GM12878 (cell line): Measurements from ENCODE around the gene KLRK1. TPM values are rescaled to one million over a fixed set of nuclear protein-coding genes. Genes with fewer than 3 reads are reported as not detected.

Experiments
- ATAC-seq: fragments of 200-7000 bp; cut with Tn5 transposase; 3 replicates; pipeline ENCODE4 v1.9.1; 2020; ENCODE audit warnings: mild to moderate bottlenecking, moderate library complexity
- BruUV-seq: library from RNA; stranded (reverse); fragments of 400-500 nt; replicated peaks from 2 replicates; lab custom pipeline; 2021; lab: Mats Ljungman, UMichigan
- CTCF ChIA-PET: fragments of 300-600 bp; sonication (Branson Sonifier 250); formaldehyde crosslinking; extraction: SDS; loops from one replicate; lab custom pipeline; 2021; ENCODE audit warnings: inconsistent platforms; lab: Yijun Ruan, JAX
- POLR2A ChIA-PET: fragments of 350-600 bp; formaldehyde crosslinking; extraction: SDS; loops from one replicate; lab custom pipeline; 2021; ENCODE audit warnings: inconsistent platforms; lab: Charles Lee
- RAD21 ChIA-PET: fragments of 300-600 bp; sonication (Branson Sonifier 250); formaldehyde crosslinking; loops from one replicate; lab custom pipeline; 2023; ENCODE audit warnings: antibody characterized with exemption; ENCODE audit not compliant: unreplicated experiment; lab: Charles Lee
- SMC1A ChIA-PET: fragments of 300-600 bp; sonication (Branson Sonifier 250); formaldehyde crosslinking; loops from one replicate; lab custom pipeline; 2023; ENCODE audit not compliant: unreplicated experiment, uncharacterized antibody; lab: Charles Lee
- DNase-seq: peaks from one replicate; pipeline ENCODE4 v3.0.0-alpha.2; 2011; ENCODE audit warnings: low read depth, low spot score
- FAIRE-seq: peaks from 3 replicates; lab custom pipeline; 2011; peaks lifted over from hg19 to GRCh38; lab: Jason Lieb, UNC
- H2AFZ ChIP-seq: 2 replicates; pipeline ENCODE4 v1.6.0; 2011; ENCODE audit warnings: low read depth, low read length, control low read depth; ENCODE audit not compliant: control insufficient read depth
- H3K27ac ChIP-seq: 2 replicates; pipeline ENCODE4 v1.5.1; 2011; ENCODE audit warnings: control low read depth; ENCODE audit not compliant: control insufficient read depth, insufficient read depth
- H3K27me3 ChIP-seq, 2 experiments: replicated peaks in 1 of 2; 2 replicates each; pipeline versions ENCODE4 v1.6.0 to v1.6.1; 2011; ENCODE audit warnings: low read length in 1 of 2; ENCODE audit not compliant: control insufficient read depth in 2 of 2, insufficient read depth in 2 of 2
- H3K36me3 ChIP-seq, 2 experiments: 2 replicates each; pipeline ENCODE4 v1.5.1; 2011; ENCODE audit warnings: low read length in 1 of 2; ENCODE audit not compliant: control insufficient read depth in 2 of 2, insufficient read depth in 2 of 2
- H3K4me1 ChIP-seq: 2 replicates; pipeline ENCODE4 v1.6.1; 2011; ENCODE audit warnings: mild to moderate bottlenecking, low read length, moderate library complexity, mixed read lengths; ENCODE audit not compliant: control insufficient read depth, insufficient read depth
- H3K4me2 ChIP-seq: 2 replicates; pipeline ENCODE4 v1.6.0; 2011; ENCODE audit warnings: control low read depth; ENCODE audit not compliant: control insufficient read depth, insufficient read depth
- H3K4me3 ChIP-seq: fragments of 200-600 bp; sonication (generic); 2 replicates; pipeline ENCODE4 v1.5.1; 2016
- H3K79me2 ChIP-seq: 2 replicates; pipeline ENCODE4 v1.6.0; 2011; ENCODE audit warnings: low read length; ENCODE audit not compliant: control insufficient read depth, insufficient read depth
- H3K9ac ChIP-seq: 2 replicates; pipeline ENCODE4 v1.8.0; 2011; ENCODE audit warnings: low read length, control low read depth, mixed read lengths; ENCODE audit not compliant: control insufficient read depth, insufficient read depth
- H3K9me3 ChIP-seq: replicated peaks from 3 replicates; pipeline ENCODE4 v1.5.1; 2011; ENCODE audit warnings: mild to moderate bottlenecking, low read length; ENCODE audit not compliant: control insufficient read depth, insufficient read depth
- H4K20me1 ChIP-seq: 2 replicates; pipeline ENCODE4 v1.6.0; 2011; ENCODE audit not compliant: control insufficient read depth, insufficient read depth
- CUX1 ChIP-seq: IDR thresholded peaks from 2 replicates; pipeline ENCODE4 v1.6.1; 2012; ENCODE audit warnings: improper control_type of control experiment, low read depth, low read length; ENCODE audit not compliant: insufficient replicate concordance
- FOS ChIP-seq: IDR thresholded peaks from 3 replicates; pipeline ENCODE4 v1.6.1; 2011; ENCODE audit warnings: borderline replicate concordance; ENCODE audit not compliant: insufficient read length; ENCODE audit errors: extremely low read depth
- GATAD2B ChIP-seq: fragments of 450-650 bp; conservative IDR thresholded peaks from 2 replicates; pipeline ENCODE4 v1.6.1; 2017; ENCODE audit warnings: low read depth, mild to moderate bottlenecking, moderate library complexity
- IRF5 ChIP-seq: fragments of 450-650 bp; IDR thresholded peaks from 2 replicates; pipeline ENCODE4 v1.6.1; 2017; ENCODE audit warnings: borderline replicate concordance
- JUNB ChIP-seq: IDR thresholded peaks from 2 replicates; pipeline ENCODE4 v1.6.1; 2016; ENCODE audit warnings: antibody characterized with exemption, mild to moderate bottlenecking
- NR2F1 ChIP-seq: fragments of 450-650 bp; conservative IDR thresholded peaks from 2 replicates; pipeline ENCODE4 v1.6.1; 2017; ENCODE audit warnings: mild to moderate bottlenecking
- POLR2AphosphoS5 ChIP-seq: IDR thresholded peaks from 2 replicates; pipeline ENCODE4 v1.6.1; 2011; ENCODE audit warnings: mild to moderate bottlenecking, low read length, inconsistent platforms
- RAD51 ChIP-seq: fragments of 450-650 bp; IDR thresholded peaks from 2 replicates; pipeline ENCODE4 v1.6.1; 2016; ENCODE audit warnings: moderate library complexity, mild to moderate bottlenecking, inconsistent platforms
- SP1 ChIP-seq: IDR thresholded peaks from one replicate; pipeline ENCODE4 v1.6.1; 2011; ENCODE audit warnings: low read depth, low read length
- TAF1 ChIP-seq: IDR thresholded peaks from 2 replicates; pipeline ENCODE4 v1.6.1; 2011; ENCODE audit warnings: mild to moderate bottlenecking, low read depth, low read length, borderline replicate concordance
- YBX1 ChIP-seq: fragments of 450-650 bp; IDR thresholded peaks from 2 replicates; pipeline ENCODE4 v1.6.1; 2016; ENCODE audit warnings: antibody characterized with exemption
- ZBED1 ChIP-seq: IDR thresholded peaks from 2 replicates; pipeline ENCODE4 v1.6.1; 2016; ENCODE audit warnings: borderline replicate concordance
- WGBS: methylation state at CpG from one replicate; pipeline ENCODE4 v1.1.6; 2016; ENCODE audit warnings: low lambda C conversion rate; ENCODE audit not compliant: insufficient replicate concordance, insufficient coverage; ENCODE audit errors: missing lambda C conversion rate; 5-methylcytosine and 5-hydroxymethylcytosine counted together
- in situ Hi-C: fragments of 300-500 bp; cut with MboI; formaldehyde crosslinking; loops from 9 replicates; pipeline ENCODE4 v1.14.3; 2018; ENCODE audit warnings: mixed read lengths
- intact Hi-C: fragments of 100-400 bp; cut with micrococcal nuclease; formaldehyde crosslinking; loops from one replicate; pipeline ENCODE4 v1.14.2; 2022; ENCODE audit not compliant: unreplicated experiment
- polyA plus RNA-seq, 11 experiments: library from polyadenylated mRNA; depleted of rRNA in 4 of 11; unstranded in 6 of 11; stranded (reverse) in 5 of 11; fragments of >200 nt; fragmentation: Nextera tagmentation in 4 of 11; fragmentation: Illumina TruSeq in 1 of 11; extraction: Ambion mirVana in 4 of 11; extraction: Trizol in 1 of 11; gene quantifications; 1 replicate in 1 of 11; 2 replicates in 10 of 11; pipeline versions ENCODE4 v1.2.1 to v1.2.3, GENCODE V29; 2011 to 2016; ENCODE audit warnings: inconsistent platforms in 2 of 11, missing spikeins in 2 of 11, low read depth in 1 of 11
- total RNA-seq, 4 experiments: library from RNA; depleted of rRNA in 3 of 4; stranded (reverse); fragments of >200 nt in 3 of 4; fragmentation: Illumina TruSeq in 1 of 4; extraction: Trizol in 1 of 4; gene quantifications; 2 replicates each; pipeline versions ENCODE4 v1.2.1 to v1.2.3, GENCODE V29; 2013 to 2021

KLRK1 gene
- total and polyA plus RNA-seq, 10 of the 15 experiments (the other 5 are each of a cell fraction or from before 2014, with no cell fraction given): 0.27 to 2.0 (median 0.99) TPM

- H3K4me2 ChIP-seq: no peak within 1 kb of the TSS
- intact Hi-C loops (no loop called here), in situ Hi-C loops (no loop called here)
- no peaks in the 10 kb centered on the region for H3K9me3 ChIP-seq
- RAD21 ChIA-PET: interaction anchor here (5.1 kb wide), 1 partner anchor 44 kb away, joined by 31 read pairs; no protein-coding TSS in a partner anchor
- H3K27ac ChIP-seq: no peak within 1 kb of the TSS
- no peak within 1 kb of the TSS for H3K4me3 ChIP-seq
- DNase-seq (no peak), ATAC-seq (peak; percentile 51), FAIRE-seq (no peak)
- WGBS: 0% methylated on average over 1 of the region's 1 CpG
- no peaks in the 10 kb centered on the region for H3K79me2 ChIP-seq
- H3K4me1 ChIP-seq: no peaks in the 10 kb centered on the region; the same call in 1 of the 2 replicates
- no peaks in the 10 kb centered on the region for H3K27me3 ChIP-seq
- H2AFZ ChIP-seq: no peak within 1 kb of the TSS
- no peak for TF ChIP-seq GATAD2B
- peak; percentile 87 for TF ChIP-seq JUNB
- POLR2A ChIA-PET: no interaction called here
- CTCF ChIA-PET: interaction anchor here (0.7 to 3.2 kb wide), 2 partner anchors 16 to 79 kb away, joined by 3 to 13 read pairs; no protein-coding TSS in a partner anchor
- SMC1A ChIA-PET: interaction anchor here (1.0 to 3.9 kb wide), 3 partner anchors 12 to 42 kb away, joined by 3 to 21 read pairs (median 17); no protein-coding TSS in a partner anchor
- no peak within 1 kb of the TSS for H3K9ac ChIP-seq
- no peaks in the 10 kb centered on the region for H3K36me3 ChIP-seq
- no peaks in the 10 kb centered on the region for H4K20me1 ChIP-seq
- BruUV-seq: no TSS peak
Measured at GRCh38 chr12:10409392-10409791, 19.6 kb upstream of the KLRK1 start, which contains the start of gene KLRC4. Gene KLRC4 (minus strand): TSS chr12:10409757. CDS start chr12:10409575, 182 bp downstream.

GRCh38 chr12:10408842-10409241, 19.0 kb upstream of the KLRK1 start:
- in situ Hi-C loops: no loop called here
- H3K4me1 ChIP-seq: no peaks in the 10 kb centered on the region; the same call in 1 of the 2 replicates
- 86% methylated on average over 3 of the region's 3 CpGs for WGBS
- DNase-seq: no peak
- H3K9me3 ChIP-seq: no peaks in the 10 kb centered on the region; the same call in 2 of the 3 replicates
- no peak overlapping the region for H3K4me3 ChIP-seq
- TF ChIP-seq TAF1 (no peak), ZBED1 (no peak), RAD51 (no peak), POLR2AphosphoS5 (no peak), NR2F1 (no peak), SP1 (no peak), YBX1 (no peak), CUX1 (no peak), IRF5 (no peak), FOS (no peak)
- TF ChIP-seq, all 136 proteins: peak for 0
- H4K20me1 ChIP-seq: no peaks in the 10 kb centered on the region
- FAIRE-seq: no peak
- H3K27ac ChIP-seq: no peak overlapping the region
- RAD21 ChIA-PET: interaction anchor here (5.1 kb wide), 1 partner anchor 43 kb away, joined by 31 read pairs; no protein-coding TSS in a partner anchor
- no peak overlapping the region for H2AFZ ChIP-seq
- no peaks in the 10 kb centered on the region for H3K79me2 ChIP-seq
- no peak for ATAC-seq
- no peak overlapping the region for H3K9ac ChIP-seq
- no peaks in the 10 kb centered on the region for H3K27me3 ChIP-seq
- H3K36me3 ChIP-seq: no peaks in the 10 kb centered on the region
- BruUV-seq: no TSS peak
- SMC1A ChIA-PET: interaction anchor here (1.0 to 3.9 kb wide), 2 partner anchors 11 to 42 kb away, joined by 3 to 21 read pairs; no protein-coding TSS in a partner anchor
- intact Hi-C loops: no loop called here
- POLR2A ChIA-PET: no interaction called here
- CTCF ChIA-PET: no interaction called here
- H3K4me2 ChIP-seq: no peak overlapping the region
